Glomerular visceral epithelial cell (primary cell): Measurements from ENCODE around the gene POPDC3.
A peak's percentile ranks its signal among the peaks of the same experiment; 100 is the strongest.
"Not testable (repeated sequence)": the region's sequence is repeated elsewhere in the genome, so short reads cannot be mapped to it uniquely, and the experiment has no call there.

Experiments
- DNase-seq: peaks from one replicate; pipeline ENCODE4 v3.0.0-alpha.2; 2016; ENCODE audit errors: extremely low spot score

POPDC3 gene

GRCh38 chr6:105196076-105196475 is 16.3 kb upstream of the POPDC3 start:
- no peak for DNase-seq

DNA sequence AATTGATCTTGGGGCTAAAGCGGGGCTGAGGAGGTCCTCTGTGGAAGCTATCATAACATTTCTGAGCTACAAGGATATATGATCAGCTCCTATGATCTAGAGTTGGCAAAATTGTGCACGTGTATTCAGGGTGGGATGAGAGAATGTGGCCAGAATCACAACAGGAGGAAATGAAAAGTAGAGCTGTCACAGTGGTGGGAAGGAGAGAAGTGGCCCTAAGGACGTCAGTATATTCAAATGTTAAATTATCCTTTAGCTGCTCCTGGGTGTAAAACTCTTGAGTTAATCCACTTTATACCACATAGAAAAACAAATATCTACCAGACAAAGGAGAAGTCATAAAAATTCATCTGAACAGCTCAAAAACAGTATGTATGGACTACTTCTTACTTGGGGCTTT is 14.8 kb upstream of the POPDC3 start:
- no peak for DNase-seq

- no peak for DNase-seq
These were observed 14.3 kb upstream of the POPDC3 start for GRCh38 chr6:105194106-105194505.

GRCh38 chr6:105193647-105194046 is 13.8 kb upstream of the POPDC3 start:
- DNase-seq, result no peak

GRCh38 chr6:105192707-105193465 is 13.1 kb upstream of the POPDC3 start:
- peak; percentile 52 for DNase-seq

GRCh38 chr6:105191351-105191750 is 11.5 kb upstream of the POPDC3 start:
- no peak for DNase-seq

- no peak for DNase-seq
These were observed 9.4 kb upstream of the POPDC3 start for GRCh38 chr6:105189026-105189820.

- no peak for DNase-seq
These were observed 8.4 kb upstream of the POPDC3 start for GRCh38 chr6:105188251-105188650.

DNA sequence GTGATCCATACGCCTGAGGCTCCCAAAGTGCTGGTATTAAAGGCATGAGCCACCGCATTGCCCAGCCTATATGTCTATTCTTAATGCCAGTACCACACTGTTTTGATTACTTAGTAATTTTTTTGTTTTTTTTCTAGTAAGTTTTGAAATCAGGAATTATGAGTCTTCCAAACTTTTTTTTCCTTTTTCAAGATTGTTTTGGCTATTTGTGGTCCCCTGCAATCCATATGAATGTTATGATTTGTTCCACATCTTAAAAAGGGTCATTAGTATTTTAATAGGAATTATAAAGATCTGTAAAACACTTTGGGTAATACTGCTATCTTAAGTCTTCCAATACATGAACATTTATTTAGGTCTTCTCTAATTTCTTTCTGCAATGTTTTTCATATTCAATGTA is 6.8 kb upstream of the POPDC3 start:
- DNase-seq, result no peak

DNA sequence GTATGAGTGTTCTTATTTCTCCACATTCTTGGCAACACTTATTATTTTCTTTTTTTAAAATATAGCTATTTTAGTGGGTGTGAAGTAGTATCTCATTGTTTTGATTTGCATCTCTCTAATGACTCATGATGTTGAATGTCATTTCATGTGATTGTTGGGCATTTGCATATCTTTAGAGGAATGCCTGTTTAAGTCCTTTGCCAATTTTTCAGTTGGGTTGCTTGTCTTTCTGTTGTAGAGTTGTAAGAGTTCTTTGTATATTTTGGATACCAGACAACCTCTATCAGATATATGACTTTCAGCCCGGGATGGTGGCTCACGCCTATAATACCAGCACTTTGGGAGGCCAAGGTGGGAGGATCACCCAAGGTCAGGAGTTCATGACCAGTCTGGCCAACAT is 5.1 kb upstream of the POPDC3 start:
- DNase-seq, result no peak

GRCh38 chr6:105181981-105182515 is 2.2 kb upstream of the POPDC3 start:
- DNase-seq, result no peak

DNA sequence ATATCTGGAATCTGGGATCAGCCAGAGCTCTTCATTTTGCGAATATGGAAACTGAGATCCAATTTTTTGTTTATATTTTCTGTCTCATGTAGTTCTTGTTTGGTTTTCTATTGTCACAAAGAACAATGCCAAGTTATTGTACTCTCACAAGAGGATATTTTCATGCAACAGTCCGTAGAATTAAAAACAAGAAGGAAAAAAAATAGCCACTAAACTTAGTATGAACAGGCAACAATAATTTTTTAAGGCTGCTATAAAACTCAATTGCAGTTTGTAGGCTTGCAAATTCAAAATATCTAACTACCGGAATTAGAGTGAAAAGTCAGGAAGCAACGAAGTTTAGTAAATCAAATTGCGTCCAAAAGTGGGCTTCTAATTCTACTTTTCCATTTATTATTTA is 1.2 kb downstream of the POPDC3 start:
- no peak for DNase-seq

- DNase-seq, result peak; percentile 68
These were observed 1.7 kb downstream of the POPDC3 start for GRCh38 chr6:105178110-105178509.

GRCh38 chr6:105177556-105177955 is 2.3 kb downstream of the POPDC3 start:
- no peak for DNase-seq

DNA sequence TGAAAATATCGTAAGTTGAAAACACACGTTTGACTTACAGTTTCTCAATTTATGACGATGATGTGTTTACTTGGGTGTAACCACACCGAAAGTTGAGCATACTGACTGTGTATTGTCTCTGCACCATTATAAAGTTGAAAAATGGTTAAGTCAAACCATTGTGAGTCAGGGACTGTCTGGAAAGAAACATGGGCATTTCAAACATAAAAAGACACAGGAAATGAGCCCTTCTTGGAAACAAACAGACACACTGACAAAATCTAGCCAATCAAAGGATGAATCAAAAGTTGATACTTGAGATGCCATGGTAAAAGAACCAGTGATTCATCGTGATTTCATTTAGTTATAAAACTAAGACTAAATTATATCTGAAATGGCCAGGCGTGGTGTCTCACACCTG is 5.3 kb downstream of the POPDC3 start:
- DNase-seq, result no peak

GRCh38 chr6:105172515-105172914 is 7.3 kb downstream of the POPDC3 start:
- DNase-seq, result not testable (repeated sequence)

DNA sequence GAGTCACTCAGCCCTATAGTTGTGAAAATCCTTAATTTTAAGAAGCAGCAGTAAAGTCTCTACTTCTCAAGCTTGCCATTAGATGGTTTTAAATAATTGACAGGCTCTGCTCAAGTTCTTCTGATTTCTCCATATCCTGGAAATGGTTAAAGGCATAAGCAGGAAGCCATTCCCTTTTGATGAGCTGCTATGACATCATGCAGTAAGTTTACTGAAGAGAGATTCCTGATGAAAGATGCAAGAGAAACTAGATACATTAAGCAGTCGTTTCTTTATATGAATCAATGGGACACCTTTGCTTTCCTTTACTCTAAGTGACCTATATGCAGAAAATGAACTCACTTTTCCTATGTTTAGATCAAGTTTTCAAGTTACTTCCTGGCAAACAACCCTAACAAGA is 9.8 kb downstream of the POPDC3 start:
- no peak for DNase-seq

GRCh38 chr6:105167914-105168313 is 11.9 kb downstream of the POPDC3 start:
- DNase-seq, result no peak

DNA sequence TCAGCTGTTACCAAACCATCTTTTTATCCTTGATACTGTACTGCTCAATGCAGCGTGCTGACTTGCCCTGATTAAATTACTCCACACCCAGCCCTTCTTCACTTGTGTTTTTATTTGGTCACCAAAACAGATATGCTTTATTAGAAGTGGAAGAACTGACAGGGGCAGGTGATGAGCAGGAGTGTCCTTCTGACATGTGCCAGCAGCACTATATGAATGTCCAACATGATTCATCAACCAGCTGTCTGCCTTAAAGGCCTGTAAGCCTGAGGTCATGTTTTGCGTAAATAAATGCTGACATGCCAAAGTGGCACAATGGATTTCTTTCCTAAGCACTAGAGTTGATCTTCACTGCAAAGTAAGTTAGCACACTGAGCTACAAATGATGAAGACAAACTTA is 15.4 kb downstream of the POPDC3 start:
- DNase-seq, result peak; percentile 12

- no peak for DNase-seq
These were observed 16.6 kb downstream of the POPDC3 start for GRCh38 chr6:105163183-105163582.

DNA sequence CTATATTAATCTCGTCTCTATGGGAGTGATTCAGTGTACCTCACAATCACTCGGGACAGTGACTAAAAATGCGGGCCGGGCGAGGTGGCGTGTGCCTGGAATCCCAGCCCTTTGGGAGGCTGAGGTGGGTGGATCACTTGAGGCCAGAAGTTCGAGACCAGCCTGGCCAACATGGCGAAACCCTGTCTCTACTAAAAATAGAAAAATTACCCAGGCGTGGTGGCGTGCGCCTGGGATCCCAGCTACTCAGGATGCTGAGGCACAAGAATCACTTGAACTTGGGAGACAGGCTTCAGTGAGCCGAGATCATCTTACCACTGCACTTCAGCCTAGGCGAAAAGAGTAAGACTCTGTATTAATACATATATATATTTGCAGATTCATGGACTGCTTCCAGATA is 17.4 kb downstream of the POPDC3 start:
- DNase-seq, result no peak

- no peak for DNase-seq
These were observed 18.4 kb downstream of the POPDC3 start for GRCh38 chr6:105161421-105161820.

DNA sequence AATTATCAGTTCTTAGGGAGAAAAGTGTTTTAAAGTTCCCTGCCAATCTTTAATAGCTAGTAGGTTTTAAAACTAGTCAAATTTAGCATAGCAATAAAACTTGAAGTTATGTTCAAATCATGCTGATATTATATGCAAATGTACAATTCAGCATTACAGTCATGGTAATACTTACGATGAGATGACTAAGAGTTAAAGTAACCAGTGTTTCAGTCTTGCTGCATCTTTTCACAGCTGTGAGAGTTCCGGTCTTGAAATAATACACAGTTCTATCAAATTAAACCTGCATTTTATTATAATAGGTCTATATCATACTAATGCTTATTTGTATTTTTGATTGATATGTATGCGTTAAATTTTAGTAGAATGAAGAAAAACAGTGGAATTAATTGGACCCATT is 26.1 kb downstream of the POPDC3 start:
- no peak for DNase-seq
